ENCODE results near the gene SEL1L3. TPM values are rescaled to one million over a fixed set of nuclear protein-coding genes. Genes with fewer than 3 reads are reported as not detected.

The SEL1L3 gene
- polyA plus RNA-seq, 1 of the 3 experiments (the other 2 are of a cell fraction): 2.2 TPM

GRCh38 chr4:25847329-25847728 lies 15.5 kb downstream of the SEL1L3 start (continued):
- TF ChIP-seq RFX5 (IDR thresholded peaks at IDR 0.05; ENCODE audit: low read length) (no peak), YY1 (IDR thresholded peaks at IDR 0.05; ENCODE audit: low read depth) (no peak), NFIC (IDR thresholded peaks at IDR 0.05; ENCODE audit: borderline replicate concordance) (no peak)

- H3F3A ChIP-seq (replicated peaks; ENCODE audit: insufficient read depth): no peaks in the 10 kb centered on the region
- TF ChIP-seq ELF1 (IDR thresholded peaks at IDR 0.05): no peak
- TF ChIP-seq REST (IDR thresholded peaks at IDR 0.05; ENCODE audit: low read depth, low read length): no peak
- TF ChIP-seq EZH2phosphoT487 (IDR thresholded peaks at IDR 0.05; ENCODE audit: borderline replicate concordance, low read depth): no peak
- TF ChIP-seq SIN3A (IDR thresholded peaks at IDR 0.05; ENCODE audit: borderline replicate concordance, low read depth, low read length): no peak
- TF ChIP-seq TEAD4 (IDR thresholded peaks at IDR 0.05; ENCODE audit: borderline replicate concordance, insufficient read depth): no peak
- H4K20me1 ChIP-seq (ENCODE audit: insufficient read depth): no peaks in the 10 kb centered on the region
- H3K9ac ChIP-seq: no peak overlapping the region
- H3K27me3 ChIP-seq (ENCODE audit: insufficient read depth): no peaks in the 10 kb centered on the region
- no peaks in the 10 kb centered on the region for H3K9me2 ChIP-seq
- no peaks in the 10 kb centered on the region for H3K79me2 ChIP-seq (ENCODE audit: insufficient read depth)
- H3K36me3 ChIP-seq (replicated peaks in 1 of 2; ENCODE audit: control insufficient read depth in 1 of 2, insufficient read depth in 2 of 2, low read length in 1 of 2): no peaks in the 10 kb centered on the region
- H3K4me3 ChIP-seq (ENCODE audit: low read depth in 2 of 2, low read length in 1 of 2): no peak overlapping the region
- CTCF ChIA-PET: no interaction called here
- no peaks in the 10 kb centered on the region for H3K9me3 ChIP-seq
- no peak for DNase-seq
- POLR2A ChIA-PET: no interaction called here
- H3K4me2 ChIP-seq: no peak overlapping the region
- no peak overlapping the region for H3K27ac ChIP-seq (ENCODE audit: low read depth in 2 of 2, low read length in 1 of 2)
- no peaks in the 10 kb centered on the region; a peak in 2 of 4 replicates for H3K4me1 ChIP-seq (ENCODE audit: control insufficient read depth in 1 of 2, insufficient read depth in 2 of 2, low read depth in 1 of 2, low read length in 1 of 2)
- H2AFZ ChIP-seq (ENCODE audit: low read depth): no peak overlapping the region
- 92% methylated on average over 8 of the region's 12 CpGs for WGBS (ENCODE audit: low lambda C conversion rate)
Measured at GRCh38 chr4:25845841-25846653, 16.7 kb downstream of the SEL1L3 start.

- H3K4me2 ChIP-seq: no peak overlapping the region
- H3K9me3 ChIP-seq: no peaks in the 10 kb centered on the region
- DNase-seq: no peak
- H4K20me1 ChIP-seq (ENCODE audit: insufficient read depth): no peaks in the 10 kb centered on the region
- WGBS (ENCODE audit: low lambda C conversion rate): 87% methylated on average over 4 of the region's 4 CpGs
- no peaks in the 10 kb centered on the region for H3K9me2 ChIP-seq
- H2AFZ ChIP-seq (ENCODE audit: low read depth): no peak overlapping the region
- no peaks in the 10 kb centered on the region for H3K27me3 ChIP-seq (ENCODE audit: insufficient read depth)
- no peak overlapping the region for H3K9ac ChIP-seq
- ChIA-PET POLR2A (no interaction called here), CTCF (no interaction called here)
- no peak overlapping the region for H3K27ac ChIP-seq (ENCODE audit: low read depth in 2 of 2, low read length in 1 of 2)
- TF ChIP-seq RCOR1 (IDR thresholded peaks at IDR 0.05; ENCODE audit: low read length) (no peak), SIN3A (IDR thresholded peaks at IDR 0.05; ENCODE audit: borderline replicate concordance, low read depth, low read length) (no peak), GATA2 (CRISPR knock-in tag; IDR thresholded peaks at IDR 0.05) (no peak), GABPA (IDR thresholded peaks at IDR 0.05; ENCODE audit: low read depth) (no peak)
- no peaks in the 10 kb centered on the region for H3K79me2 ChIP-seq (ENCODE audit: insufficient read depth)
- H3K4me3 ChIP-seq (ENCODE audit: low read depth in 2 of 2, low read length in 1 of 2): no peak overlapping the region
- H3K36me3 ChIP-seq (replicated peaks in 1 of 2; ENCODE audit: control insufficient read depth in 1 of 2, insufficient read depth in 2 of 2, low read length in 1 of 2): no peaks in the 10 kb centered on the region
- H3F3A ChIP-seq (replicated peaks; ENCODE audit: insufficient read depth): no peaks in the 10 kb centered on the region
- H3K4me1 ChIP-seq (ENCODE audit: control insufficient read depth in 1 of 2, insufficient read depth in 2 of 2, low read depth in 1 of 2, low read length in 1 of 2): no peaks in the 10 kb centered on the region; a peak in 2 of 4 replicates
Measured at GRCh38 chr4:25844961-25845712, 17.7 kb downstream of the SEL1L3 start.
